Right lobe of liver (tissue), 4 donors: ENCODE data around the gene CEP135.

Experiments
- POLR2A ChIP-seq: fragments of 450-650 bp; IDR thresholded peaks from one replicate; pipeline ENCODE4 v1.6.1; 2017; ENCODE audit warnings: antibody characterized with exemption, mild to moderate bottlenecking
- TF ChIP-seq, protein P1 (sequence below), 4 donors: fragments of 200-600 bp in 3 of 4; fragments of 450-650 bp in 1 of 4; IDR thresholded peaks; one replicate each; pipeline versions ENCODE4 v1.5.1 to v1.8.0; 2016 to 2022; ENCODE audit warnings: antibody characterized with exemption in 4 of 4, mild to moderate bottlenecking in 2 of 4
- donor health status: DM: no; HTN: no; CAD: no.
- donor health status: DM: no; HTN: no; CAD: no.
- donor health status: DM: no; HTN: yes; CAD: no.

DNA sequence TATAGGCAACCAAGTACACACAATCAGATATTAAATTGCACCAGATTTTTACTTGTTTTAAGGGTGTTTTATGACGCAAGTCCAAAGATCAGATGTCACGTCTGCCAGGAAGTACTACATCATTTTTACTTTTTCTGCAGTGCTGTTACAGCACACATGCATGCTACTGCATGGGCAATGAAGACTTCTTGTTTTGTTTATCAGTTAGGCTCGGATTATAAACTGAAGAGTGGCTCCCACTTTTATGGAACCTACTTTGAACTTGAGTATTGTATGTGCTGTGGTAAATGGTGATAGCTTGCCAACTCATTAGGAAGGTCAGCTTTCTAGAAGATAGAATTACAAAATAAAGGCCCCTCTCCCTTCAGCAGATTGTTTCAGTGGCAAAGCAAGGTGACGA lies 131.6 kb downstream of the CEP135 start:
- TF ChIP-seq, protein P1, sequence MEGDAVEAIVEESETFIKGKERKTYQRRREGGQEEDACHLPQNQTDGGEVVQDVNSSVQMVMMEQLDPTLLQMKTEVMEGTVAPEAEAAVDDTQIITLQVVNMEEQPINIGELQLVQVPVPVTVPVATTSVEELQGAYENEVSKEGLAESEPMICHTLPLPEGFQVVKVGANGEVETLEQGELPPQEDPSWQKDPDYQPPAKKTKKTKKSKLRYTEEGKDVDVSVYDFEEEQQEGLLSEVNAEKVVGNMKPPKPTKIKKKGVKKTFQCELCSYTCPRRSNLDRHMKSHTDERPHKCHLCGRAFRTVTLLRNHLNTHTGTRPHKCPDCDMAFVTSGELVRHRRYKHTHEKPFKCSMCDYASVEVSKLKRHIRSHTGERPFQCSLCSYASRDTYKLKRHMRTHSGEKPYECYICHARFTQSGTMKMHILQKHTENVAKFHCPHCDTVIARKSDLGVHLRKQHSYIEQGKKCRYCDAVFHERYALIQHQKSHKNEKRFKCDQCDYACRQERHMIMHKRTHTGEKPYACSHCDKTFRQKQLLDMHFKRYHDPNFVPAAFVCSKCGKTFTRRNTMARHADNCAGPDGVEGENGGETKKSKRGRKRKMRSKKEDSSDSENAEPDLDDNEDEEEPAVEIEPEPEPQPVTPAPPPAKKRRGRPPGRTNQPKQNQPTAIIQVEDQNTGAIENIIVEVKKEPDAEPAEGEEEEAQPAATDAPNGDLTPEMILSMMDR (IDR thresholded peaks at IDR 0.05), result no peak
- TF ChIP-seq POLR2A, result no peak
